CD14-positive monocyte (primary cell): ENCODE results near the gene ACR. TPM values are rescaled to one million over a fixed set of nuclear protein-coding genes. Genes with fewer than 3 reads are reported as not detected.

Experiments used
- DNase-seq, 3 donors: peaks; one replicate each; pipeline ENCODE4 v3.0.0-alpha.2; 2011 to 2022
- H2AFZ ChIP-seq: 2 replicates; pipeline ENCODE4 v1.6.0; 2012; ENCODE audit warnings: mild to moderate bottlenecking, low read depth, low read length, inconsistent platforms; ENCODE audit not compliant: insufficient read depth, poor library complexity, severe bottlenecking
- H3K27ac ChIP-seq, 2 donors: 1 replicate in 1 of 2; 2 replicates in 1 of 2; pipeline ENCODE4 v1.5.1; 2012 to 2013; ENCODE audit warnings: low read length in 2 of 2, control low read depth in 1 of 2, inconsistent platforms in 1 of 2, low read depth in 1 of 2, mild to moderate bottlenecking in 1 of 2
- H3K27me3 ChIP-seq, 2 donors: one replicate each; pipeline versions ENCODE4 v1.6.0 to v1.6.1; 2011 to 2013; ENCODE audit warnings: low read length in 2 of 2; ENCODE audit not compliant: control insufficient read depth in 2 of 2, insufficient read depth in 2 of 2
- H3K36me3 ChIP-seq, 2 donors: replicated peaks in 1 of 2; 1 replicate in 1 of 2; 2 replicates in 1 of 2; pipeline versions ENCODE4 v1.5.1 to v1.6.1; 2012 to 2013; ENCODE audit warnings: low read length in 2 of 2, control low read depth in 1 of 2, inconsistent platforms in 1 of 2, mild to moderate bottlenecking in 1 of 2; ENCODE audit not compliant: insufficient read depth in 2 of 2, control insufficient read depth in 1 of 2
- H3K4me1 ChIP-seq, 2 donors: 1 replicate in 1 of 2; 2 replicates in 1 of 2; pipeline versions ENCODE4 v1.5.1 to v1.6.1; 2012 to 2013; ENCODE audit warnings: low read length in 2 of 2, control low read depth in 1 of 2, inconsistent platforms in 1 of 2, mild to moderate bottlenecking in 1 of 2, moderate library complexity in 1 of 2; ENCODE audit not compliant: insufficient read depth in 2 of 2, control insufficient read depth in 1 of 2
- H3K4me2 ChIP-seq: replicated peaks from 2 replicates; pipeline ENCODE3; 2012; ENCODE audit warnings: low read length, moderate library complexity, mild to moderate bottlenecking; ENCODE audit not compliant: poor library complexity, severe bottlenecking; ENCODE audit errors: extremely low read depth
- H3K4me3 ChIP-seq, 3 experiments: fragments of 200-600 bp in 1 of 3; sonication (generic) in 1 of 3; replicated peaks in 1 of 3; 1 replicate in 2 of 3; 2 replicates in 1 of 3; pipeline ENCODE4 v1.5.1; 2011 to 2013; ENCODE audit warnings: low read length in 3 of 3, mild to moderate bottlenecking in 3 of 3, control low read depth in 2 of 3, low read depth in 2 of 3, inconsistent platforms in 1 of 3, moderate library complexity in 1 of 3
- H3K79me2 ChIP-seq: 2 replicates; pipeline ENCODE4 v1.6.0; 2012; ENCODE audit warnings: mild to moderate bottlenecking, control low read depth, inconsistent platforms, low read length, moderate library complexity; ENCODE audit not compliant: insufficient read depth
- H3K9ac ChIP-seq: 2 replicates; pipeline ENCODE4 v1.6.0; 2017; ENCODE audit warnings: low read length, mild to moderate bottlenecking; ENCODE audit not compliant: insufficient read depth, poor library complexity, severe bottlenecking
- H3K9me3 ChIP-seq, 2 donors: replicated peaks in 1 of 2; 1 replicate in 1 of 2; 2 replicates in 1 of 2; pipeline versions ENCODE4 v1.5.1 to v1.6.1; 2012 to 2013; ENCODE audit warnings: low read length in 2 of 2, control low read depth in 1 of 2; ENCODE audit not compliant: control insufficient read depth in 1 of 2, insufficient read depth in 1 of 2
- H4K20me1 ChIP-seq: 2 replicates; pipeline ENCODE4 v1.6.0; 2012; ENCODE audit warnings: mild to moderate bottlenecking, low read length, control low read depth, moderate library complexity; ENCODE audit not compliant: insufficient read depth
- H3K27ac Mint-ChIP-seq, 7 donors: one replicate each; pipeline ENCODE4 v1.8.0; 2020; ENCODE audit warnings: mild to moderate bottlenecking in 7 of 7, mixed read lengths in 7 of 7, moderate library complexity in 6 of 7, inconsistent platforms in 2 of 7
- H3K27me3 Mint-ChIP-seq, 3 donors: one replicate each; pipeline ENCODE4 v1.8.0; 2021 to 2022; ENCODE audit warnings: low read depth in 3 of 3, mild to moderate bottlenecking in 3 of 3, mixed read lengths in 3 of 3, moderate library complexity in 3 of 3, inconsistent platforms in 1 of 3
- H3K36me3 Mint-ChIP-seq, 2 donors: one replicate each; pipeline ENCODE4 v1.8.0; 2020; ENCODE audit warnings: mixed read lengths in 2 of 2, inconsistent platforms in 1 of 2, mild to moderate bottlenecking in 1 of 2
- H3K4me1 Mint-ChIP-seq: one replicate; pipeline ENCODE4 v1.8.0; 2020; ENCODE audit warnings: mild to moderate bottlenecking, mixed read lengths
- H3K4me3 Mint-ChIP-seq, 2 donors: one replicate each; pipeline ENCODE4 v1.8.0; 2020; ENCODE audit warnings: mild to moderate bottlenecking in 2 of 2, mixed read lengths in 2 of 2, moderate library complexity in 1 of 2
- H3K9me3 Mint-ChIP-seq, 7 donors: one replicate each; pipeline ENCODE4 v1.8.0; 2020 to 2022; ENCODE audit warnings: mixed read lengths in 7 of 7, mild to moderate bottlenecking in 6 of 7, moderate library complexity in 6 of 7, inconsistent platforms in 2 of 7
- CTCF ChIP-seq: fragments of 200-600 bp; IDR thresholded peaks from one replicate; pipeline ENCODE4 v1.8.0; 2022; ENCODE audit warnings: antibody characterized with exemption, mild to moderate bottlenecking
- WGBS: methylation state at CpG from one replicate; pipeline ENCODE4 v1.1.5; 2013; ENCODE audit warnings: missing lambda C conversion rate; ENCODE audit not compliant: insufficient coverage; 5-methylcytosine and 5-hydroxymethylcytosine counted together
- intact Hi-C, 2 donors: fragments of 100-400 bp; cut with micrococcal nuclease; formaldehyde crosslinking; loops; one replicate each; pipeline versions ENCODE4 v1.15.0 to v1.15.1; 2023
- polyA plus RNA-seq, 3 donors: library from polyadenylated mRNA; depleted of rRNA in 1 of 3; unstranded in 2 of 3; stranded (reverse) in 1 of 3; fragments of 300-500 nt in 2 of 3; fragments of >200 nt in 1 of 3; fragmentation: Illumina TruSeq in 2 of 3; gene quantifications; 1 replicate in 2 of 3; 2 replicates in 1 of 3; pipeline ENCODE4 v1.2.3, GENCODE V29; 2012 to 2021

ACR gene
- polyA plus RNA-seq, 3 donors: not detected

- Histone ChIP-seq H4K20me1 (no peaks in the 10 kb centered on the region), H3K27ac (no peak overlapping the region), H3K4me3 (no peak overlapping the region), H3K27me3 (no peaks in the 10 kb centered on the region), H3K9ac (no peak overlapping the region), H3K79me2 (no peaks in the 10 kb centered on the region), H2AFZ (no peak overlapping the region), H3K9me3 (no peaks in the 10 kb centered on the region), H3K4me1 (no peaks in the 10 kb centered on the region), H3K36me3 (no peaks in the 10 kb centered on the region), H3K4me2 (no peak overlapping the region)
- TF ChIP-seq CTCF: no peak
- H3K27me3 Mint-ChIP-seq: peaks cover 0 to 1% (median 0%) of the 10 kb centered on the region in 3 donors
- no peak for DNase-seq
- intact Hi-C loops: no loop called here
- H3K4me3 Mint-ChIP-seq: no peak overlapping the region
- H3K4me1 Mint-ChIP-seq: no peaks in the 10 kb centered on the region
- WGBS: 96% methylated on average over 10 of the region's 14 CpGs
- peaks cover 0 to 3% (median 0%) of the 10 kb centered on the region in 7 donors for H3K9me3 Mint-ChIP-seq
- H3K27ac Mint-ChIP-seq: no peak overlapping the region
- H3K36me3 Mint-ChIP-seq: no peaks in the 10 kb centered on the region
Measured at GRCh38 chr22:50706481-50707125, 31.4 kb upstream of the ACR start.

GRCh38 chr22:50708474-50708873 is 29.5 kb upstream of the ACR start:
- Histone ChIP-seq H3K27ac (no peak overlapping the region), H4K20me1 (no peaks in the 10 kb centered on the region), H3K9ac (no peak overlapping the region), H3K79me2 (no peaks in the 10 kb centered on the region), H3K36me3 (no peaks in the 10 kb centered on the region), H3K4me3 (no peak overlapping the region), H3K4me2 (no peak overlapping the region), H3K9me3 (no peaks in the 10 kb centered on the region), H2AFZ (no peak overlapping the region), H3K27me3 (no peaks in the 10 kb centered on the region), H3K4me1 (no peaks in the 10 kb centered on the region)
- no peak for DNase-seq
- H3K27me3 Mint-ChIP-seq: peaks cover 0 to 1% (median 0%) of the 10 kb centered on the region in 3 donors
- peaks cover 0 to 3% (median 0%) of the 10 kb centered on the region in 7 donors for H3K9me3 Mint-ChIP-seq
- H3K27ac Mint-ChIP-seq: no peak overlapping the region
- intact Hi-C loops: no loop called here
- no peaks in the 10 kb centered on the region for H3K36me3 Mint-ChIP-seq
- 80% methylated on average over 1 of the region's 3 CpGs for WGBS
- TF ChIP-seq CTCF: no peak
- H3K4me3 Mint-ChIP-seq: no peak overlapping the region
- no peaks in the 10 kb centered on the region for H3K4me1 Mint-ChIP-seq
